ENCODE results near the gene PDE11A.

The PDE11A gene

GRCh38 chr2:177929662-177930522 is 142.7 kb downstream of the PDE11A start:
- Histone ChIP-seq H3K36me3 (ENCODE audit: insufficient read depth, low read length) (no peaks in the 10 kb centered on the region), H3K4me1 (ENCODE audit: control insufficient read depth, insufficient read depth, low read length, unreplicated experiment) (no peaks in the 10 kb centered on the region), H3K27ac (ENCODE audit: low read depth, low read length) (no peak overlapping the region), H3K4me3 (ENCODE audit: low read depth, low read length) (no peak overlapping the region), H3K79me2 (ENCODE audit: control insufficient read depth, insufficient read depth, low read length, unreplicated experiment) (no peaks in the 10 kb centered on the region), H3K27me3 (ENCODE audit: insufficient read depth, low read length) (no peaks in the 10 kb centered on the region), H2AFZ (ENCODE audit: low read length, unreplicated experiment) (no peak overlapping the region)

GRCh38 chr2:177923323-177923722 is 149.3 kb downstream of the PDE11A start:
- Histone ChIP-seq H3K4me3 (ENCODE audit: low read depth, low read length) (no peak overlapping the region), H2AFZ (ENCODE audit: low read length, unreplicated experiment) (no peak overlapping the region), H3K4me1 (ENCODE audit: control insufficient read depth, insufficient read depth, low read length, unreplicated experiment) (no peaks in the 10 kb centered on the region), H3K27ac (ENCODE audit: low read depth, low read length) (no peak overlapping the region), H3K27me3 (ENCODE audit: insufficient read depth, low read length) (no peaks in the 10 kb centered on the region), H3K79me2 (ENCODE audit: control insufficient read depth, insufficient read depth, low read length, unreplicated experiment) (no peaks in the 10 kb centered on the region), H3K36me3 (ENCODE audit: insufficient read depth, low read length) (no peaks in the 10 kb centered on the region)

- Histone ChIP-seq H3K36me3 (ENCODE audit: insufficient read depth, low read length) (no peaks in the 10 kb centered on the region), H3K4me1 (ENCODE audit: control insufficient read depth, insufficient read depth, low read length, unreplicated experiment) (no peaks in the 10 kb centered on the region), H3K27me3 (ENCODE audit: insufficient read depth, low read length) (no peaks in the 10 kb centered on the region), H2AFZ (ENCODE audit: low read length, unreplicated experiment) (no peak overlapping the region), H3K4me3 (ENCODE audit: low read depth, low read length) (no peak overlapping the region), H3K27ac (ENCODE audit: low read depth, low read length) (no peak overlapping the region), H3K79me2 (ENCODE audit: control insufficient read depth, insufficient read depth, low read length, unreplicated experiment) (no peaks in the 10 kb centered on the region)
These were observed 150.9 kb downstream of the PDE11A start for GRCh38 chr2:177921726-177922125.

- Histone ChIP-seq H3K27ac (ENCODE audit: low read depth, low read length) (no peak overlapping the region), H3K4me1 (ENCODE audit: control insufficient read depth, insufficient read depth, low read length, unreplicated experiment) (no peaks in the 10 kb centered on the region), H3K79me2 (ENCODE audit: control insufficient read depth, insufficient read depth, low read length, unreplicated experiment) (no peaks in the 10 kb centered on the region), H2AFZ (ENCODE audit: low read length, unreplicated experiment) (no peak overlapping the region), H3K4me3 (ENCODE audit: low read depth, low read length) (no peak overlapping the region), H3K27me3 (ENCODE audit: insufficient read depth, low read length) (peaks cover 13% of the 10 kb centered on the region; the same call in 1 of the 2 replicates), H3K36me3 (ENCODE audit: insufficient read depth, low read length) (no peaks in the 10 kb centered on the region)
These were observed 155.4 kb downstream of the PDE11A start for GRCh38 chr2:177917169-177917568.

- Histone ChIP-seq H3K27me3 (ENCODE audit: insufficient read depth, low read length) (peaks cover 13% of the 10 kb centered on the region; the same call in 1 of the 2 replicates), H3K79me2 (ENCODE audit: control insufficient read depth, insufficient read depth, low read length, unreplicated experiment) (no peaks in the 10 kb centered on the region), H2AFZ (ENCODE audit: low read length, unreplicated experiment) (no peak overlapping the region), H3K36me3 (ENCODE audit: insufficient read depth, low read length) (no peaks in the 10 kb centered on the region), H3K4me1 (ENCODE audit: control insufficient read depth, insufficient read depth, low read length, unreplicated experiment) (no peaks in the 10 kb centered on the region), H3K27ac (ENCODE audit: low read depth, low read length) (no peak overlapping the region), H3K4me3 (ENCODE audit: low read depth, low read length) (no peak overlapping the region)
These were observed 156.2 kb downstream of the PDE11A start for GRCh38 chr2:177916342-177916741.

- H3K79me2 ChIP-seq (ENCODE audit: control insufficient read depth, insufficient read depth, low read length, unreplicated experiment) = no peaks in the 10 kb centered on the region
- H3K36me3 ChIP-seq (ENCODE audit: insufficient read depth, low read length) = no peaks in the 10 kb centered on the region
- H2AFZ ChIP-seq (ENCODE audit: low read length, unreplicated experiment) = no peak overlapping the region
- no peak overlapping the region for H3K4me3 ChIP-seq (ENCODE audit: low read depth, low read length)
- no peaks in the 10 kb centered on the region for H3K4me1 ChIP-seq (ENCODE audit: control insufficient read depth, insufficient read depth, low read length, unreplicated experiment)
- peaks cover 13% of the 10 kb centered on the region; the same call in 1 of the 2 replicates for H3K27me3 ChIP-seq (ENCODE audit: insufficient read depth, low read length)
- H3K27ac ChIP-seq (ENCODE audit: low read depth, low read length) = no peak overlapping the region
These were observed 158.3 kb downstream of the PDE11A start for GRCh38 chr2:177914247-177914646.

- no peaks in the 10 kb centered on the region for H3K4me1 ChIP-seq (ENCODE audit: control insufficient read depth, insufficient read depth, low read length, unreplicated experiment)
- no peak overlapping the region for H3K27ac ChIP-seq (ENCODE audit: low read depth, low read length)
- no peak overlapping the region for H3K4me3 ChIP-seq (ENCODE audit: low read depth, low read length)
- H3K79me2 ChIP-seq (ENCODE audit: control insufficient read depth, insufficient read depth, low read length, unreplicated experiment) = no peaks in the 10 kb centered on the region
- H3K36me3 ChIP-seq (ENCODE audit: insufficient read depth, low read length) = no peaks in the 10 kb centered on the region
- peaks cover 3% of the 10 kb centered on the region; the same call in 1 of the 2 replicates for H3K27me3 ChIP-seq (ENCODE audit: insufficient read depth, low read length)
- H2AFZ ChIP-seq (ENCODE audit: low read length, unreplicated experiment) = no peak overlapping the region
These were observed 162.6 kb downstream of the PDE11A start for GRCh38 chr2:177909962-177910361.

GRCh38 chr2:177908824-177909223 is 163.8 kb downstream of the PDE11A start:
- H3K27me3 ChIP-seq (ENCODE audit: insufficient read depth, low read length) = peaks cover 3% of the 10 kb centered on the region; the same call in 1 of the 2 replicates
- no peaks in the 10 kb centered on the region for H3K79me2 ChIP-seq (ENCODE audit: control insufficient read depth, insufficient read depth, low read length, unreplicated experiment)
- no peak overlapping the region for H3K4me3 ChIP-seq (ENCODE audit: low read depth, low read length)
- H3K4me1 ChIP-seq (ENCODE audit: control insufficient read depth, insufficient read depth, low read length, unreplicated experiment) = no peaks in the 10 kb centered on the region
- no peak overlapping the region for H2AFZ ChIP-seq (ENCODE audit: low read length, unreplicated experiment)
- H3K27ac ChIP-seq (ENCODE audit: low read depth, low read length) = no peak overlapping the region
- no peaks in the 10 kb centered on the region for H3K36me3 ChIP-seq (ENCODE audit: insufficient read depth, low read length)

- Histone ChIP-seq H3K27me3 (ENCODE audit: insufficient read depth, low read length) (peaks cover 3% of the 10 kb centered on the region; the same call in 1 of the 2 replicates), H2AFZ (ENCODE audit: low read length, unreplicated experiment) (no peak overlapping the region), H3K79me2 (ENCODE audit: control insufficient read depth, insufficient read depth, low read length, unreplicated experiment) (no peaks in the 10 kb centered on the region), H3K36me3 (ENCODE audit: insufficient read depth, low read length) (no peaks in the 10 kb centered on the region), H3K4me3 (ENCODE audit: low read depth, low read length) (no peak overlapping the region), H3K27ac (ENCODE audit: low read depth, low read length) (no peak overlapping the region), H3K4me1 (ENCODE audit: control insufficient read depth, insufficient read depth, low read length, unreplicated experiment) (no peaks in the 10 kb centered on the region)
These were observed 164.4 kb downstream of the PDE11A start for GRCh38 chr2:177908182-177908581.

GRCh38 chr2:177906041-177906718 is 166.4 kb downstream of the PDE11A start:
- no peak overlapping the region for H3K4me3 ChIP-seq (ENCODE audit: low read depth, low read length)
- H2AFZ ChIP-seq (ENCODE audit: low read length, unreplicated experiment) = peak overlapping the region; percentile 5
- no peaks in the 10 kb centered on the region for H3K79me2 ChIP-seq (ENCODE audit: control insufficient read depth, insufficient read depth, low read length, unreplicated experiment)
- no peak overlapping the region for H3K27ac ChIP-seq (ENCODE audit: low read depth, low read length)
- H3K4me1 ChIP-seq (ENCODE audit: control insufficient read depth, insufficient read depth, low read length, unreplicated experiment) = no peaks in the 10 kb centered on the region
- H3K36me3 ChIP-seq (ENCODE audit: insufficient read depth, low read length) = no peaks in the 10 kb centered on the region
- no peaks in the 10 kb centered on the region for H3K27me3 ChIP-seq (ENCODE audit: insufficient read depth, low read length)

- no peaks in the 10 kb centered on the region for H3K79me2 ChIP-seq (ENCODE audit: control insufficient read depth, insufficient read depth, low read length, unreplicated experiment)
- H3K4me1 ChIP-seq (ENCODE audit: control insufficient read depth, insufficient read depth, low read length, unreplicated experiment) = no peaks in the 10 kb centered on the region
- no peaks in the 10 kb centered on the region for H3K27me3 ChIP-seq (ENCODE audit: insufficient read depth, low read length)
- no peaks in the 10 kb centered on the region for H3K36me3 ChIP-seq (ENCODE audit: insufficient read depth, low read length)
- no peak overlapping the region for H3K4me3 ChIP-seq (ENCODE audit: low read depth, low read length)
- peak overlapping the region; percentile 5 for H2AFZ ChIP-seq (ENCODE audit: low read length, unreplicated experiment)
- no peak overlapping the region for H3K27ac ChIP-seq (ENCODE audit: low read depth, low read length)
These were observed 166.9 kb downstream of the PDE11A start for GRCh38 chr2:177905640-177906039.

Data from ACC112 (cell line).